Neural progenitor cell (in vitro differentiated cells): ENCODE results near the gene RANBP1.

Experiments
- CTCF ChIP-seq: fragments of 200-600 bp; sonication (generic); IDR thresholded peaks from 2 replicates; pipeline ENCODE4 v1.5.1; 2017; ENCODE audit warnings: antibody characterized with exemption, mild to moderate bottlenecking
- EZH2phosphoT487 ChIP-seq: fragments of 200-600 bp; sonication (generic); IDR thresholded peaks from 2 replicates; pipeline ENCODE4 v1.6.1; 2017; ENCODE audit warnings: antibody characterized with exemption

- peak; percentile 52 for TF ChIP-seq CTCF
- TF ChIP-seq EZH2phosphoT487 = no peak
Observed at GRCh38 chr22:20111045-20111688, 4.7 kb upstream of the RANBP1 start.
